ENCODE results near the gene FAM200C. TPM values are rescaled to one million over a fixed set of nuclear protein-coding genes. Genes with fewer than 3 reads are reported as not detected.

The FAM200C gene
- total RNA-seq, 1 experiment from 2014 or later: 5.4 TPM

DNA sequence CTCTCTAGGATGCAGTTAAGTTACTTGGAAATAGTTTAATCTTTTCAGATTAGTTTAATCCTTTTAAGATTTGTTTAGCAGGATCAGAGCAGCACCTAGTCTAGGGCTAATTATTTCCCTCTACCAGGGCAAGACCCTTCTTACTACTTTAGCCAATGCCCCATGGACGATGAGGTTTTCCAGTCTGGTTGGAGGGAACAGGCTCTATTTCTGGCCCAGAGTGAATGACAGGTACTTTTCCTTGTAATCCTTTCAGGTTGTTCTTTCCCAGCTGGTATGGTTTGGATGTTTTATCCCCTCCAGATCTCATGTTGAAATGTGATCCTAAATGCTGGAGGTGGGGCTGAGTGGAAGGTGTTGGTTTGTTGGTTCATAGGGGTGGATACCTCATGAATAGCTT is 49.0 kb upstream of the FAM200C start:
- TF ChIP-seq, protein P1, sequence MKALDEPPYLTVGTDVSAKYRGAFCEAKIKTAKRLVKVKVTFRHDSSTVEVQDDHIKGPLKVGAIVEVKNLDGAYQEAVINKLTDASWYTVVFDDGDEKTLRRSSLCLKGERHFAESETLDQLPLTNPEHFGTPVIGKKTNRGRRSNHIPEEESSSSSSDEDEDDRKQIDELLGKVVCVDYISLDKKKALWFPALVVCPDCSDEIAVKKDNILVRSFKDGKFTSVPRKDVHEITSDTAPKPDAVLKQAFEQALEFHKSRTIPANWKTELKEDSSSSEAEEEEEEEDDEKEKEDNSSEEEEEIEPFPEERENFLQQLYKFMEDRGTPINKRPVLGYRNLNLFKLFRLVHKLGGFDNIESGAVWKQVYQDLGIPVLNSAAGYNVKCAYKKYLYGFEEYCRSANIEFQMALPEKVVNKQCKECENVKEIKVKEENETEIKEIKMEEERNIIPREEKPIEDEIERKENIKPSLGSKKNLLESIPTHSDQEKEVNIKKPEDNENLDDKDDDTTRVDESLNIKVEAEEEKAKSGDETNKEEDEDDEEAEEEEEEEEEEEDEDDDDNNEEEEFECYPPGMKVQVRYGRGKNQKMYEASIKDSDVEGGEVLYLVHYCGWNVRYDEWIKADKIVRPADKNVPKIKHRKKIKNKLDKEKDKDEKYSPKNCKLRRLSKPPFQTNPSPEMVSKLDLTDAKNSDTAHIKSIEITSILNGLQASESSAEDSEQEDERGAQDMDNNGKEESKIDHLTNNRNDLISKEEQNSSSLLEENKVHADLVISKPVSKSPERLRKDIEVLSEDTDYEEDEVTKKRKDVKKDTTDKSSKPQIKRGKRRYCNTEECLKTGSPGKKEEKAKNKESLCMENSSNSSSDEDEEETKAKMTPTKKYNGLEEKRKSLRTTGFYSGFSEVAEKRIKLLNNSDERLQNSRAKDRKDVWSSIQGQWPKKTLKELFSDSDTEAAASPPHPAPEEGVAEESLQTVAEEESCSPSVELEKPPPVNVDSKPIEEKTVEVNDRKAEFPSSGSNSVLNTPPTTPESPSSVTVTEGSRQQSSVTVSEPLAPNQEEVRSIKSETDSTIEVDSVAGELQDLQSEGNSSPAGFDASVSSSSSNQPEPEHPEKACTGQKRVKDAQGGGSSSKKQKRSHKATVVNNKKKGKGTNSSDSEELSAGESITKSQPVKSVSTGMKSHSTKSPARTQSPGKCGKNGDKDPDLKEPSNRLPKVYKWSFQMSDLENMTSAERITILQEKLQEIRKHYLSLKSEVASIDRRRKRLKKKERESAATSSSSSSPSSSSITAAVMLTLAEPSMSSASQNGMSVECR (CRISPR knock-in tag; IDR thresholded peaks at IDR 0.05; ENCODE audit: borderline replicate concordance): no peak
- TF ChIP-seq PRRX2 (CRISPR knock-in tag; IDR thresholded peaks at IDR 0.05): no peak
- TF ChIP-seq, protein P2, sequence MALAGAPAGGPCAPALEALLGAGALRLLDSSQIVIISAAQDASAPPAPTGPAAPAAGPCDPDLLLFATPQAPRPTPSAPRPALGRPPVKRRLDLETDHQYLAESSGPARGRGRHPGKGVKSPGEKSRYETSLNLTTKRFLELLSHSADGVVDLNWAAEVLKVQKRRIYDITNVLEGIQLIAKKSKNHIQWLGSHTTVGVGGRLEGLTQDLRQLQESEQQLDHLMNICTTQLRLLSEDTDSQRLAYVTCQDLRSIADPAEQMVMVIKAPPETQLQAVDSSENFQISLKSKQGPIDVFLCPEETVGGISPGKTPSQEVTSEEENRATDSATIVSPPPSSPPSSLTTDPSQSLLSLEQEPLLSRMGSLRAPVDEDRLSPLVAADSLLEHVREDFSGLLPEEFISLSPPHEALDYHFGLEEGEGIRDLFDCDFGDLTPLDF (CRISPR knock-in tag; IDR thresholded peaks at IDR 0.05): no peak
- TF ChIP-seq, protein P3, sequence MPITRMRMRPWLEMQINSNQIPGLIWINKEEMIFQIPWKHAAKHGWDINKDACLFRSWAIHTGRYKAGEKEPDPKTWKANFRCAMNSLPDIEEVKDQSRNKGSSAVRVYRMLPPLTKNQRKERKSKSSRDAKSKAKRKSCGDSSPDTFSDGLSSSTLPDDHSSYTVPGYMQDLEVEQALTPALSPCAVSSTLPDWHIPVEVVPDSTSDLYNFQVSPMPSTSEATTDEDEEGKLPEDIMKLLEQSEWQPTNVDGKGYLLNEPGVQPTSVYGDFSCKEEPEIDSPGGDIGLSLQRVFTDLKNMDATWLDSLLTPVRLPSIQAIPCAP (CRISPR knock-in tag; IDR thresholded peaks at IDR 0.05): no peak
- no peak for TF ChIP-seq IRF2 (CRISPR knock-in tag; IDR thresholded peaks at IDR 0.05; ENCODE audit: borderline replicate concordance, low read depth)
- TF ChIP-seq CREM (CRISPR knock-in tag; IDR thresholded peaks at IDR 0.05): no peak
- TF ChIP-seq, protein P4, sequence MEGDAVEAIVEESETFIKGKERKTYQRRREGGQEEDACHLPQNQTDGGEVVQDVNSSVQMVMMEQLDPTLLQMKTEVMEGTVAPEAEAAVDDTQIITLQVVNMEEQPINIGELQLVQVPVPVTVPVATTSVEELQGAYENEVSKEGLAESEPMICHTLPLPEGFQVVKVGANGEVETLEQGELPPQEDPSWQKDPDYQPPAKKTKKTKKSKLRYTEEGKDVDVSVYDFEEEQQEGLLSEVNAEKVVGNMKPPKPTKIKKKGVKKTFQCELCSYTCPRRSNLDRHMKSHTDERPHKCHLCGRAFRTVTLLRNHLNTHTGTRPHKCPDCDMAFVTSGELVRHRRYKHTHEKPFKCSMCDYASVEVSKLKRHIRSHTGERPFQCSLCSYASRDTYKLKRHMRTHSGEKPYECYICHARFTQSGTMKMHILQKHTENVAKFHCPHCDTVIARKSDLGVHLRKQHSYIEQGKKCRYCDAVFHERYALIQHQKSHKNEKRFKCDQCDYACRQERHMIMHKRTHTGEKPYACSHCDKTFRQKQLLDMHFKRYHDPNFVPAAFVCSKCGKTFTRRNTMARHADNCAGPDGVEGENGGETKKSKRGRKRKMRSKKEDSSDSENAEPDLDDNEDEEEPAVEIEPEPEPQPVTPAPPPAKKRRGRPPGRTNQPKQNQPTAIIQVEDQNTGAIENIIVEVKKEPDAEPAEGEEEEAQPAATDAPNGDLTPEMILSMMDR (IDR thresholded peaks at IDR 0.05): no peak
- TF ChIP-seq, protein P5, sequence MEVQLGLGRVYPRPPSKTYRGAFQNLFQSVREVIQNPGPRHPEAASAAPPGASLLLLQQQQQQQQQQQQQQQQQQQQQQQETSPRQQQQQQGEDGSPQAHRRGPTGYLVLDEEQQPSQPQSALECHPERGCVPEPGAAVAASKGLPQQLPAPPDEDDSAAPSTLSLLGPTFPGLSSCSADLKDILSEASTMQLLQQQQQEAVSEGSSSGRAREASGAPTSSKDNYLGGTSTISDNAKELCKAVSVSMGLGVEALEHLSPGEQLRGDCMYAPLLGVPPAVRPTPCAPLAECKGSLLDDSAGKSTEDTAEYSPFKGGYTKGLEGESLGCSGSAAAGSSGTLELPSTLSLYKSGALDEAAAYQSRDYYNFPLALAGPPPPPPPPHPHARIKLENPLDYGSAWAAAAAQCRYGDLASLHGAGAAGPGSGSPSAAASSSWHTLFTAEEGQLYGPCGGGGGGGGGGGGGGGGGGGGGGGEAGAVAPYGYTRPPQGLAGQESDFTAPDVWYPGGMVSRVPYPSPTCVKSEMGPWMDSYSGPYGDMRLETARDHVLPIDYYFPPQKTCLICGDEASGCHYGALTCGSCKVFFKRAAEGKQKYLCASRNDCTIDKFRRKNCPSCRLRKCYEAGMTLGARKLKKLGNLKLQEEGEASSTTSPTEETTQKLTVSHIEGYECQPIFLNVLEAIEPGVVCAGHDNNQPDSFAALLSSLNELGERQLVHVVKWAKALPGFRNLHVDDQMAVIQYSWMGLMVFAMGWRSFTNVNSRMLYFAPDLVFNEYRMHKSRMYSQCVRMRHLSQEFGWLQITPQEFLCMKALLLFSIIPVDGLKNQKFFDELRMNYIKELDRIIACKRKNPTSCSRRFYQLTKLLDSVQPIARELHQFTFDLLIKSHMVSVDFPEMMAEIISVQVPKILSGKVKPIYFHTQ (CRISPR knock-in tag; IDR thresholded peaks at IDR 0.05): no peak
- TF ChIP-seq, protein P6, sequence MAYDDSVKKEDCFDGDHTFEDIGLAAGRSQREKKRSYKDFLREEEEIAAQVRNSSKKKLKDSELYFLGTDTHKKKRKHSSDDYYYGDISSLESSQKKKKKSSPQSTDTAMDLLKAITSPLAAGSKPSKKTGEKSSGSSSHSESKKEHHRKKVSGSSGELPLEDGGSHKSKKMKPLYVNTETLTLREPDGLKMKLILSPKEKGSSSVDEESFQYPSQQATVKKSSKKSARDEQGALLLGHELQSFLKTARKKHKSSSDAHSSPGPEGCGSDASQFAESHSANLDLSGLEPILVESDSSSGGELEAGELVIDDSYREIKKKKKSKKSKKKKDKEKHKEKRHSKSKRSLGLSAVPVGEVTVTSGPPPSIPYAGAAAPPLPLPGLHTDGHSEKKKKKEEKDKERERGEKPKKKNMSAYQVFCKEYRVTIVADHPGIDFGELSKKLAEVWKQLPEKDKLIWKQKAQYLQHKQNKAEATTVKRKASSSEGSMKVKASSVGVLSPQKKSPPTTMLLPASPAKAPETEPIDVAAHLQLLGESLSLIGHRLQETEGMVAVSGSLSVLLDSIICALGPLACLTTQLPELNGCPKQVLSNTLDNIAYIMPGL (CRISPR knock-in tag; IDR thresholded peaks at IDR 0.05): no peak
- no peak for TF ChIP-seq SMAD4 (CRISPR knock-in tag; IDR thresholded peaks at IDR 0.05)
- no peak for TF ChIP-seq ZNF423 (CRISPR knock-in tag; IDR thresholded peaks at IDR 0.05)
- no peak for TF ChIP-seq ELF4 (CRISPR knock-in tag; IDR thresholded peaks at IDR 0.05; ENCODE audit: low read depth)
- TF ChIP-seq, protein P7, sequence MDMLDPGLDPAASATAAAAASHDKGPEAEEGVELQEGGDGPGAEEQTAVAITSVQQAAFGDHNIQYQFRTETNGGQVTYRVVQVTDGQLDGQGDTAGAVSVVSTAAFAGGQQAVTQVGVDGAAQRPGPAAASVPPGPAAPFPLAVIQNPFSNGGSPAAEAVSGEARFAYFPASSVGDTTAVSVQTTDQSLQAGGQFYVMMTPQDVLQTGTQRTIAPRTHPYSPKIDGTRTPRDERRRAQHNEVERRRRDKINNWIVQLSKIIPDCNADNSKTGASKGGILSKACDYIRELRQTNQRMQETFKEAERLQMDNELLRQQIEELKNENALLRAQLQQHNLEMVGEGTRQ (CRISPR knock-in tag; IDR thresholded peaks at IDR 0.05): no peak
- no peak for TF ChIP-seq NR2C2 (CRISPR knock-in tag; IDR thresholded peaks at IDR 0.05)
- TF ChIP-seq, protein P8, sequence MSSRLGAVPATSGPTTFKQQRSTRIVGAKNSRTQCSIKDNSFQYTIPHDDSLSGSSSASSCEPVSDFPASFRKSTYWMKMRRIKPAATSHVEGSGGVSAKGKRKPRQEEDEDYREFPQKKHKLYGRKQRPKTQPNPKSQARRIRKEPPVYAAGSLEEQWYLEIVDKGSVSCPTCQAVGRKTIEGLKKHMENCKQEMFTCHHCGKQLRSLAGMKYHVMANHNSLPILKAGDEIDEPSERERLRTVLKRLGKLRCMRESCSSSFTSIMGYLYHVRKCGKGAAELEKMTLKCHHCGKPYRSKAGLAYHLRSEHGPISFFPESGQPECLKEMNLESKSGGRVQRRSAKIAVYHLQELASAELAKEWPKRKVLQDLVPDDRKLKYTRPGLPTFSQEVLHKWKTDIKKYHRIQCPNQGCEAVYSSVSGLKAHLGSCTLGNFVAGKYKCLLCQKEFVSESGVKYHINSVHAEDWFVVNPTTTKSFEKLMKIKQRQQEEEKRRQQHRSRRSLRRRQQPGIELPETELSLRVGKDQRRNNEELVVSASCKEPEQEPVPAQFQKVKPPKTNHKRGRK (CRISPR knock-in tag; IDR thresholded peaks at IDR 0.05; ENCODE audit: borderline replicate concordance): no peak
- TF ChIP-seq, protein P9, sequence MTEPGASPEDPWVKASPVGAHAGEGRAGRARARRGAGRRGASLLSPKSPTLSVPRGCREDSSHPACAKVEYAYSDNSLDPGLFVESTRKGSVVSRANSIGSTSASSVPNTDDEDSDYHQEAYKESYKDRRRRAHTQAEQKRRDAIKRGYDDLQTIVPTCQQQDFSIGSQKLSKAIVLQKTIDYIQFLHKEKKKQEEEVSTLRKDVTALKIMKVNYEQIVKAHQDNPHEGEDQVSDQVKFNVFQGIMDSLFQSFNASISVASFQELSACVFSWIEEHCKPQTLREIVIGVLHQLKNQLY (CRISPR knock-in tag; IDR thresholded peaks at IDR 0.05): no peak
- TF ChIP-seq, protein P10, sequence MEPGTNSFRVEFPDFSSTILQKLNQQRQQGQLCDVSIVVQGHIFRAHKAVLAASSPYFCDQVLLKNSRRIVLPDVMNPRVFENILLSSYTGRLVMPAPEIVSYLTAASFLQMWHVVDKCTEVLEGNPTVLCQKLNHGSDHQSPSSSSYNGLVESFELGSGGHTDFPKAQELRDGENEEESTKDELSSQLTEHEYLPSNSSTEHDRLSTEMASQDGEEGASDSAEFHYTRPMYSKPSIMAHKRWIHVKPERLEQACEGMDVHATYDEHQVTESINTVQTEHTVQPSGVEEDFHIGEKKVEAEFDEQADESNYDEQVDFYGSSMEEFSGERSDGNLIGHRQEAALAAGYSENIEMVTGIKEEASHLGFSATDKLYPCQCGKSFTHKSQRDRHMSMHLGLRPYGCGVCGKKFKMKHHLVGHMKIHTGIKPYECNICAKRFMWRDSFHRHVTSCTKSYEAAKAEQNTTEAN (CRISPR knock-in tag; IDR thresholded peaks at IDR 0.05): no peak
- TF ChIP-seq NFYB (CRISPR knock-in tag; conservative IDR thresholded peaks at IDR 0.05; ENCODE audit: low read depth): no peak
- TF ChIP-seq ZNF671 (CRISPR knock-in tag; IDR thresholded peaks at IDR 0.05): no peak
- Mint-ChIP-seq H3K36me3 (no peaks in the 10 kb centered on the region), H3K27me3 (ENCODE audit: low read depth) (no peaks in the 10 kb centered on the region; the same call in 1 of the 2 replicates), H3K27ac (no peak overlapping the region), H3K4me3 (no peak overlapping the region), H3K9me3 (peaks cover 18% of the 10 kb centered on the region; the same call in 1 of the 2 replicates), H3K4me1 (peaks cover 3% of the 10 kb centered on the region)
- no peak for DNase-seq (ENCODE audit: low spot score)
- CTCF ChIA-PET: interaction anchor here (0.6 to 1.3 kb wide), 2 partner anchors 10 to 59 kb away, joined by 4 to 5 read pairs; no protein-coding TSS in a partner anchor
- POLR2A ChIA-PET: no interaction called here
- no peak for ATAC-seq
